ENCODE data around the gene CPNE6.
"Not testable (repeated sequence)": the region's sequence is repeated elsewhere in the genome, so short reads cannot be mapped to it uniquely, and the experiment has no call there.

CPNE6 gene

GRCh38 chr14:24032727-24033418 is 38.5 kb upstream of the CPNE6 start:
- H3F3A ChIP-seq (ENCODE audit: insufficient read depth, low read length): no peaks in the 10 kb centered on the region
- no peak for TF ChIP-seq EZH2phosphoT487 (IDR thresholded peaks at IDR 0.05; ENCODE audit: low read length)
- no peak for TF ChIP-seq CTCF (IDR thresholded peaks at IDR 0.05; ENCODE audit: low read length)
- no peak for TF ChIP-seq EZH2 (optimal IDR thresholded peaks at IDR 0.05; ENCODE audit: low read depth, low read length)
- H3K27ac ChIP-seq (ENCODE audit: low read length): no peak overlapping the region
- H3K9ac ChIP-seq (ENCODE audit: low read length): no peak overlapping the region
- no peaks in the 10 kb centered on the region for H3K4me1 ChIP-seq (ENCODE audit: low read length)
- H3K4me3 ChIP-seq (ENCODE audit: low read length): no peak overlapping the region
- no peak overlapping the region for H2AFZ ChIP-seq (ENCODE audit: low read length)
- H3K9me2 ChIP-seq (replicated peaks; ENCODE audit: insufficient read depth, low read length): no peaks in the 10 kb centered on the region
- H3K4me2 ChIP-seq (ENCODE audit: low read depth, low read length): no peak overlapping the region
- H3K79me2 ChIP-seq (ENCODE audit: low read length): no peaks in the 10 kb centered on the region
- H3K9me3 ChIP-seq (replicated peaks; ENCODE audit: insufficient read depth, low read length): no peaks in the 10 kb centered on the region
- DNase-seq: no peak
- no peaks in the 10 kb centered on the region for H3K27me3 ChIP-seq (replicated peaks; ENCODE audit: insufficient read depth, low read length)
- H4K20me1 ChIP-seq (ENCODE audit: insufficient read depth, low read length): no peaks in the 10 kb centered on the region
- no peaks in the 10 kb centered on the region for H3K36me3 ChIP-seq (replicated peaks; ENCODE audit: insufficient read depth, low read length)

GRCh38 chr14:24035769-24036168 is 35.6 kb upstream of the CPNE6 start:
- not testable (repeated sequence) for DNase-seq; H3K27me3 ChIP-seq (replicated peaks; ENCODE audit: insufficient read depth, low read length); H3K4me1 ChIP-seq (ENCODE audit: low read length); H3K79me2 ChIP-seq (ENCODE audit: low read length); H3K27ac ChIP-seq (ENCODE audit: low read length); H4K20me1 ChIP-seq (ENCODE audit: insufficient read depth, low read length); H3K9me2 ChIP-seq (replicated peaks; ENCODE audit: insufficient read depth, low read length); H3K9me3 ChIP-seq (replicated peaks; ENCODE audit: insufficient read depth, low read length); H2AFZ ChIP-seq (ENCODE audit: low read length); H3K36me3 ChIP-seq (replicated peaks; ENCODE audit: insufficient read depth, low read length); H3K9ac ChIP-seq (ENCODE audit: low read length); H3F3A ChIP-seq (ENCODE audit: insufficient read depth, low read length)
- Histone ChIP-seq H3K4me2 (ENCODE audit: low read depth, low read length) (peak overlapping the region; percentile 57; the same call in 1 of the 2 replicates), H3K4me3 (ENCODE audit: low read length) (peak overlapping the region; percentile 57; the same call in 1 of the 2 replicates)

- no peaks in the 10 kb centered on the region for H3K9me3 ChIP-seq (replicated peaks; ENCODE audit: insufficient read depth, low read length)
- H3K36me3 ChIP-seq (replicated peaks; ENCODE audit: insufficient read depth, low read length): no peaks in the 10 kb centered on the region
- H4K20me1 ChIP-seq (ENCODE audit: insufficient read depth, low read length): no peaks in the 10 kb centered on the region
- H2AFZ ChIP-seq (ENCODE audit: low read length): peak overlapping the region; percentile 65; the same call in 1 of the 2 replicates
- H3K4me2 ChIP-seq (ENCODE audit: low read depth, low read length): peak overlapping the region; percentile 57; the same call in 1 of the 2 replicates
- H3F3A ChIP-seq (ENCODE audit: insufficient read depth, low read length): no peaks in the 10 kb centered on the region
- TF ChIP-seq EZH2 (optimal IDR thresholded peaks at IDR 0.05; ENCODE audit: low read depth, low read length) (no peak), CTCF (IDR thresholded peaks at IDR 0.05; ENCODE audit: low read length) (peak; percentile 50)
- peak overlapping the region; percentile 44; the same call in 1 of the 2 replicates for H3K9ac ChIP-seq (ENCODE audit: low read length)
- H3K4me1 ChIP-seq (ENCODE audit: low read length): no peaks in the 10 kb centered on the region
- H3K27me3 ChIP-seq (replicated peaks; ENCODE audit: insufficient read depth, low read length): no peaks in the 10 kb centered on the region
- H3K27ac ChIP-seq (ENCODE audit: low read length): peak overlapping the region; percentile 35; the same call in 1 of the 2 replicates
- no peaks in the 10 kb centered on the region for H3K79me2 ChIP-seq (ENCODE audit: low read length)
- DNase-seq: peak; percentile 61
- H3K4me3 ChIP-seq (ENCODE audit: low read length): peak overlapping the region; percentile 57
- H3K9me2 ChIP-seq (replicated peaks; ENCODE audit: insufficient read depth, low read length): no peaks in the 10 kb centered on the region
Measured at GRCh38 chr14:24036169-24036962, 35.0 kb upstream of the CPNE6 start.

GRCh38 chr14:24036963-24037657 is 34.3 kb upstream of the CPNE6 start:
- not testable (repeated sequence) for H3K9me3 ChIP-seq (replicated peaks; ENCODE audit: insufficient read depth, low read length); H2AFZ ChIP-seq (ENCODE audit: low read length); DNase-seq; H3K27me3 ChIP-seq (replicated peaks; ENCODE audit: insufficient read depth, low read length); H3K9me2 ChIP-seq (replicated peaks; ENCODE audit: insufficient read depth, low read length); H3K79me2 ChIP-seq (ENCODE audit: low read length); H3F3A ChIP-seq (ENCODE audit: insufficient read depth, low read length); H3K4me1 ChIP-seq (ENCODE audit: low read length); H3K36me3 ChIP-seq (replicated peaks; ENCODE audit: insufficient read depth, low read length); H4K20me1 ChIP-seq (ENCODE audit: insufficient read depth, low read length)
- peak overlapping the region; percentile 35; the same call in 1 of the 2 replicates for H3K27ac ChIP-seq (ENCODE audit: low read length)
- peak overlapping the region; percentile 44; the same call in 1 of the 2 replicates for H3K9ac ChIP-seq (ENCODE audit: low read length)
- peak overlapping the region; percentile 57; the same call in 1 of the 2 replicates for H3K4me2 ChIP-seq (ENCODE audit: low read depth, low read length)
- H3K4me3 ChIP-seq (ENCODE audit: low read length): peak overlapping the region; percentile 57; the same call in 1 of the 2 replicates
